Neural crest cell (in vitro differentiated cells): Measurements from ENCODE around the gene RETREG2. TPM values are rescaled to one million over a fixed set of nuclear protein-coding genes. Genes with fewer than 3 reads are reported as not detected.

Source experiments
- DNase-seq: peaks from one replicate; pipeline ENCODE4 v3.0.0; 2021; ENCODE audit warnings: low read depth, mixed read lengths, low spot score
- H3K27ac Mint-ChIP-seq: one replicate; pipeline ENCODE4 v1.8.0; 2021; ENCODE audit warnings: mild to moderate bottlenecking, mixed read lengths; ENCODE audit not compliant: unreplicated experiment
- H3K27me3 Mint-ChIP-seq: 2 replicates; pipeline ENCODE4 v1.8.0; 2021; ENCODE audit warnings: low read depth, mild to moderate bottlenecking, mixed read lengths
- H3K36me3 Mint-ChIP-seq: 2 replicates; pipeline ENCODE4 v1.8.0; 2021; ENCODE audit warnings: low read depth, mild to moderate bottlenecking, mixed read lengths
- H3K4me1 Mint-ChIP-seq: 2 replicates; pipeline ENCODE4 v1.8.0; 2021; ENCODE audit warnings: mixed read lengths
- H3K4me3 Mint-ChIP-seq: one replicate; pipeline ENCODE4 v1.8.0; 2021; ENCODE audit warnings: mild to moderate bottlenecking, mixed read lengths
- H3K9me3 Mint-ChIP-seq: 2 replicates; pipeline ENCODE4 v1.8.0; 2021; ENCODE audit warnings: mixed read lengths
- long read RNA-seq: library from polyadenylated mRNA; unstranded; transcript quantifications from one replicate; pipeline ENCODE4 v2.0.0, GENCODE V29; 2020
- total RNA-seq: library from RNA; stranded (reverse); gene quantifications from 2 replicates; pipeline ENCODE4 v1.2.1, GENCODE V29; 2021
- TF ChIP-seq, protein P1 (sequence below): fragments of 200-600 bp; sonication (generic); conservative IDR thresholded peaks from 2 replicates; pipeline ENCODE4 v1.5.0; 2021; ENCODE audit warnings: antibody characterized with exemption, mild to moderate bottlenecking

Gene RETREG2
- 84.6 and 86.0 TPM in 2 replicates for total RNA-seq
- long read RNA-seq, partial matches to known transcripts = 0 of 5 reads
- long read RNA-seq, other reads (novel, unspliced or antisense) = 5 of 5 reads

DNA sequence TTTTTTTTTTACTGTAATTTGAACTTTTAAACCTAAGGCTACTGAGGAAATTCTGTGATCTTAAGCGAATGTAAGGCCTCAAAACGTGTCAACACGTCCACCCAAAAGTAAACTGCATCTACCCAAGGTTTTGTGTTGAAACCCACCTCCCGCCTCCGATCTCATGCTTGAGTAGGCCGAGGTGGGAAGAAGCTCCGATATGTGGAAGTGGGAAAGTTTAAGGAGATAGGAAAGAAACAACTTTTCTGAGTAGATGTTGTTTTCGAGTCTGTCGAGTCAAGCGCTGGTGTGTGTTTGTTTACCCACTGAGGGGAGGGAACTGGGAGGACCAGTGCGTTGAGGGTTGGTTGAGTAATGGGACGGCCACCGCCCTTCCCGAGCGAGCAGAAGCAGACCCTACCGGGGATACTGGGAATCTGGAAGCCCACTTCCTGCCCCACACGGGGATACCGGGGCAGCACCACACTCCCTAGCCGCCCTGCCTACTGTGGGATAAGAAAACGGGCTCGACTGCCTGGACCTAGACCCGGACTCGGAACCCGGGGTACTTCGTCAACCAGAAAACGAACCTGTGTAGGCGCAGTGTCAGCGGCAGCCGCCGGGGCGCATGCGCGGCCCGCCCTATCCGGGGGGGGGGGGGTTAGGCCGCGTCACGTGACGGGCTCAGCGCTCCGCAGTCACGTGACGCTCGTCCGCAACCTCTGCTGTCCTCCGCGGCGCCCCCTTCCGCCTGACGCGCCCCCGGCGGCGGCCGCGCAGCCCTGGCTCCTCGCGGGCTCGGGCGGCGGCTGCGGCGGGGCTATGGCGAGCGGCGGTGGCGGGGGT is at the start of gene RETREG2:
Gene RETREG2 (plus strand): TSS at position 724 of the 825 bp plus-strand sequence. CDS start 78 bp downstream, at position 802.
- Mint-ChIP-seq H3K4me1 (peaks cover 27% of the 10 kb centered on the region), H3K4me3 (peak within 1 kb of the TSS; percentile 95), H3K9me3 (no peaks in the 10 kb centered on the region), H3K27ac (peak within 1 kb of the TSS; percentile 93), H3K36me3 (peaks cover under 1% of the 10 kb centered on the region), H3K27me3 (no peaks in the 10 kb centered on the region)
- DNase-seq = peak; percentile 66
- TF ChIP-seq, protein P1, sequence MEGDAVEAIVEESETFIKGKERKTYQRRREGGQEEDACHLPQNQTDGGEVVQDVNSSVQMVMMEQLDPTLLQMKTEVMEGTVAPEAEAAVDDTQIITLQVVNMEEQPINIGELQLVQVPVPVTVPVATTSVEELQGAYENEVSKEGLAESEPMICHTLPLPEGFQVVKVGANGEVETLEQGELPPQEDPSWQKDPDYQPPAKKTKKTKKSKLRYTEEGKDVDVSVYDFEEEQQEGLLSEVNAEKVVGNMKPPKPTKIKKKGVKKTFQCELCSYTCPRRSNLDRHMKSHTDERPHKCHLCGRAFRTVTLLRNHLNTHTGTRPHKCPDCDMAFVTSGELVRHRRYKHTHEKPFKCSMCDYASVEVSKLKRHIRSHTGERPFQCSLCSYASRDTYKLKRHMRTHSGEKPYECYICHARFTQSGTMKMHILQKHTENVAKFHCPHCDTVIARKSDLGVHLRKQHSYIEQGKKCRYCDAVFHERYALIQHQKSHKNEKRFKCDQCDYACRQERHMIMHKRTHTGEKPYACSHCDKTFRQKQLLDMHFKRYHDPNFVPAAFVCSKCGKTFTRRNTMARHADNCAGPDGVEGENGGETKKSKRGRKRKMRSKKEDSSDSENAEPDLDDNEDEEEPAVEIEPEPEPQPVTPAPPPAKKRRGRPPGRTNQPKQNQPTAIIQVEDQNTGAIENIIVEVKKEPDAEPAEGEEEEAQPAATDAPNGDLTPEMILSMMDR = peak; percentile 46

- no peaks in the 10 kb centered on the region for H3K36me3 Mint-ChIP-seq
- H3K9me3 Mint-ChIP-seq = no peaks in the 10 kb centered on the region
- H3K4me3 Mint-ChIP-seq = no peak overlapping the region
- no peak for DNase-seq
- H3K4me1 Mint-ChIP-seq = no peaks in the 10 kb centered on the region
- H3K27me3 Mint-ChIP-seq = no peaks in the 10 kb centered on the region
- TF ChIP-seq, protein P1 = no peak
- H3K27ac Mint-ChIP-seq = no peak overlapping the region
Observed at GRCh38 chr2:219128396-219128795, 49.7 kb upstream of the RETREG2 start.

DNA sequence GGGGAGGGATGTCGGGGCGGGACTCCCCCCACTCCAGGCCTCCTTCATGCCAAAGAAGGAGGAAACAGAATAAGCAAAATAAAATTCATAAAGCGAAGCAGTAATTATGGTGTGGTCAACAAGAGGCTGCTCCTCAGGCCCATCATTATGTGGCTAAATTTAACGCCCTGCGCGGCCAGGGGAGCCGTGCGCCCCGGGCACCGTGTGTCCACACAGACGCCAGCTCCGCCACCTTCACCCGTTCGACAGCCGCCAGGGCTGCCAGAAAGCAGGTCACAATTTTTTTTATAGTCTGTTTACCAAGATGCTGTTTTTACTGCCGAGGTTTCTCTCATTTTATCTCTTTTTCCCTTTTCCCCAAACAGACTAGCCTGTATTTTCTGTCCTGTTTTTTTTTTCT is 48.5 kb upstream of the RETREG2 start:
- TF ChIP-seq, protein P1 = no peak
- no peaks in the 10 kb centered on the region for H3K27me3 Mint-ChIP-seq
- DNase-seq = no peak
- no peaks in the 10 kb centered on the region for H3K9me3 Mint-ChIP-seq
- H3K27ac Mint-ChIP-seq = no peak overlapping the region
- H3K4me3 Mint-ChIP-seq = no peak overlapping the region
- H3K4me1 Mint-ChIP-seq = no peaks in the 10 kb centered on the region
- H3K36me3 Mint-ChIP-seq = no peaks in the 10 kb centered on the region

DNA sequence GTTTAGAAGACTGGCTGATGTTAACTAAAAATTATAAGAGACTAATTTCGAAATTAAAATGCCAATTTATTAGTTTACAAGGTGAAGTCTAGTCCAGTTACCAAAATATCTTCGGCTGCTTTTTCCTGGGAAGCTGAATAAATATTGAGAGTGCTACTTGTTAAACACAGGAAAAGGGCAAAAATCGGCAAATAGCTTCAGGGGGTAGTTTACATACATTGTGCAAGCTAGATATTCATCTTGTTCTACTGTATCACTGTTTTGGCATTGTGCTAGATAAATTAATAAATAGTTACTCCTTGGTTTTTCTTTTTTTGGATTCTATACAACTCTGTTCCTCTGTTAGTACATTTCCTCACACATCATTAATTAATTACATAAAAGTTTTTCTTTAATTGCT is 46.7 kb upstream of the RETREG2 start:
- Mint-ChIP-seq H3K9me3 (no peaks in the 10 kb centered on the region), H3K4me1 (no peaks in the 10 kb centered on the region)

GRCh38 chr2:219131744-219132143 is 46.3 kb upstream of the RETREG2 start:
- H3K9me3 Mint-ChIP-seq = no peaks in the 10 kb centered on the region
- TF ChIP-seq, protein P1 = no peak
- no peaks in the 10 kb centered on the region for H3K36me3 Mint-ChIP-seq
- no peak overlapping the region for H3K27ac Mint-ChIP-seq
- H3K27me3 Mint-ChIP-seq = no peaks in the 10 kb centered on the region
- DNase-seq = no peak
- H3K4me1 Mint-ChIP-seq = no peaks in the 10 kb centered on the region
- no peak overlapping the region for H3K4me3 Mint-ChIP-seq

More for the DNA sequence above, 46.7 kb upstream of the RETREG2 start:
- no peak for DNase-seq
- no peaks in the 10 kb centered on the region for H3K36me3 Mint-ChIP-seq
- H3K4me3 Mint-ChIP-seq = no peak overlapping the region
- H3K27ac Mint-ChIP-seq = no peak overlapping the region
- H3K27me3 Mint-ChIP-seq = no peaks in the 10 kb centered on the region
- TF ChIP-seq, protein P1 = no peak
